ENCODE data around the gene ERLEC1. TPM values are rescaled to one million over a fixed set of nuclear protein-coding genes. Genes with fewer than 3 reads are reported as not detected.
"Not testable (repeated sequence)": the region's sequence is repeated elsewhere in the genome, so short reads cannot be mapped to it uniquely, and the experiment has no call there.

Gene ERLEC1
- total RNA-seq, 2 experiments from 2014 or later, result 16.7 to 18.5 TPM

DNA sequence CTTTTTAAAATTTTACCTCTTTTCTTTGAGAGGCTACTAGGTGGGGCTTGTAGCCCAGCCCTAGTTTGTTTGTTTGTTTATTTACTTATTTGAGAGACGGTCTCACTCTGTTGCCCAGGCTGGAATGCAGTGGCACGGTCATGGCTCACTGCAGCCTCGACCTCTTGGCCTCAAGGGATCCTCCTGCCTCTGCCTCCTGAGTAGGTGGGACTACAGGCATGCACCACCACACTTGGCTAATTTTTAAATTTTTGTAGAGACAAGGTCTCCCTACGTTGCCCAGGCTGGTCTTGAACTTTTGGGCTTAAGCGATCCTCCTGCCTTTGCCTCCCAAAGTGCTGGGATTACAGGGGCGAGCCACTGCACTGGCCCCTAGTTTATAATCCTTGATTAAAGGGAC is 35.0 kb downstream of the ERLEC1 start:
- no peak for DNase-seq
- Mint-ChIP-seq H3K36me3 (ENCODE audit: low read depth) (peaks cover 9% of the 10 kb centered on the region), H3K9me3 (no peaks in the 10 kb centered on the region), H3K27ac (no peak overlapping the region), H3K4me3 (no peak overlapping the region), H3K27me3 (ENCODE audit: low read depth) (no peaks in the 10 kb centered on the region), H3K4me1 (ENCODE audit: low read depth) (no peaks in the 10 kb centered on the region)
- CTCF ChIA-PET, result no interaction called here
- intact Hi-C loops (cut with micrococcal nuclease), result no loop called here

DNA sequence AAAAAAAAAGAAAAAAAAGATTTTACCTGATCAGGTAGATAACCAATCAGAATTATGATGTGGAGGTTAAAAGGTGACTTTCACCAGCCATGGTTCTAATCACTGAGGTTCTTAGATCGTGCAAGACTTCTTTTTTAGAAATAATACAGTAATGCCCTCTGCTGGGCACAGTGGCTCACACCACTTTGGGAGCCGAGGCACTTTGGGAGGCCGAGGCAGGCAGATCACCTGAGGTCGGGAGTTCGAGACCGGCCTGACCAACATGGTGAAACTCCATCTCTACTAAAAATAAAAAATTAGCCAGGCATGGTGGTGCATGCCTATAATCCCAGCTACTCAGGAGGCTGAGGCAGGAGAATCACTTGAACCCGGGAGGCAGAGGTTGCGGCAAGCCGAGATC is 36.8 kb downstream of the ERLEC1 start:
- H3K27me3 Mint-ChIP-seq (ENCODE audit: low read depth); H3K4me1 Mint-ChIP-seq (ENCODE audit: low read depth); H3K36me3 Mint-ChIP-seq (ENCODE audit: low read depth); intact Hi-C loops (cut with micrococcal nuclease); H3K9me3 Mint-ChIP-seq; H3K4me3 Mint-ChIP-seq; H3K27ac Mint-ChIP-seq: not testable (repeated sequence)
- CTCF ChIA-PET, result interaction anchor here (0.6 to 0.9 kb wide), 3 partner anchors 49 to 842 kb away, joined by 3 to 6 read pairs (median 3); no protein-coding TSS in a partner anchor
- peak; percentile 31 for DNase-seq

DNA sequence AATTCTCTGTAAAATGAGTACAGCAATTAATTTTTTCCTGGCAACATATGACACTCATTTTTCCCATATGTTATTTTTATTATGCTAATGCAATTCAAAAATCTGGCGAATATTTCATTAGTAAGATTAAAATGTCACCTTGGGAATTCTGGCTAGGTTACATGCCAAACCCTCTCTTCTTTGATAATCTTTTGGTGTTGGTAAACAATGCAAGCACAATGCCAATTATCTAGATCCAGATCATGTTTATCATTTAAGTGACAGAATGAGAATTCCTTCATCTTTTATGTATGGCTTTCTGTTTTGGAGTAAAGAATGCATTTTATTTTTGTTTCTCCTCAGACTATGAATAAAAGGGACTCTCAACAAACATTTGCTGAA is 39.2 kb downstream of the ERLEC1 start:
- Mint-ChIP-seq H3K4me3 (no peak overlapping the region), H3K36me3 (ENCODE audit: low read depth) (peaks cover 3% of the 10 kb centered on the region), H3K27ac (no peak overlapping the region), H3K9me3 (peaks cover 4% of the 10 kb centered on the region), H3K4me1 (ENCODE audit: low read depth) (no peaks in the 10 kb centered on the region), H3K27me3 (ENCODE audit: low read depth) (no peaks in the 10 kb centered on the region)
- CTCF ChIA-PET, result no interaction called here
- DNase-seq, result no peak
- intact Hi-C loops (cut with micrococcal nuclease), result no loop called here

DNA sequence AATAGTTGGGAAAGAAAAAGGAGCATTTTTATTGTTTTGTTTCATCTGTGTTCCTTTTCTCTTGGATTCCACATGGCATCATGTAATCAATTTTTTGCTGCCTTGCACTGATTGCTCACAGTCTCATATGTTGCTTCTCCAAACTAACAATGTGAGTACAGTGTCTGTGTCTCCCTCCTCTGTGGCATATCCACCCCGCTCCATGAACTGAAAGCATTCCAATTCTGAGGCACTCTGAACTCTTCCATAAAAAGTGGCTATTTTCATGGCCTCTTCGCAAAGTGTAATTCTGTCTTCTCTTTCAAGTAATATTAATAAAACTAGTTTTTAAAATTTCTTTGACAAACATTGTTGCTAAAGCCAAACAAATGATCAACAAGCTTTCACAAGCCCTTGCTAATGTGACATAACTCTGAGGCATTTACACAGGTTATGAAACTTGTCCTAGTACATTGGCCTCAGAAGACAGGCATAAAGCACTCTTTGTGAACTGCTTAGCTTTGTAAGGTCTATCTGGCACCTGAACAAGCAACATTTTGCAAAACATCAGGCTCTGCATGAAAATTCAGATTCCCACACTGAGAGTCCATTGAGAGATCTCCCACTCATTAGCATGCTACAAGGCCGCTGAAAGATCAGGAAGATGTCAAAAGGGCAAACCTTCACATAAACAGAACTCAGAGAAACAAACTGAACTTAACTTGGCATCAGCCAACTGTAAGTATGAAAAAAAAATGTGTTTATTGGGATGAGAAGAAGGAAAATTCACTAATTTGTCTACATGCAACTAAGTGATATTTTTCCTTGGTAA is 39.9 kb downstream of the ERLEC1 start:
- peaks cover 5% of the 10 kb centered on the region for H3K36me3 Mint-ChIP-seq (ENCODE audit: low read depth)
- H3K4me3 Mint-ChIP-seq, result no peak overlapping the region
- intact Hi-C loops (cut with micrococcal nuclease), result no loop called here
- no peaks in the 10 kb centered on the region for H3K27me3 Mint-ChIP-seq (ENCODE audit: low read depth)
- CTCF ChIA-PET, result no interaction called here
- H3K27ac Mint-ChIP-seq, result no peak overlapping the region
- DNase-seq, result no peak
- H3K4me1 Mint-ChIP-seq (ENCODE audit: low read depth), result no peaks in the 10 kb centered on the region
- H3K9me3 Mint-ChIP-seq, result peaks cover 4% of the 10 kb centered on the region

DNA sequence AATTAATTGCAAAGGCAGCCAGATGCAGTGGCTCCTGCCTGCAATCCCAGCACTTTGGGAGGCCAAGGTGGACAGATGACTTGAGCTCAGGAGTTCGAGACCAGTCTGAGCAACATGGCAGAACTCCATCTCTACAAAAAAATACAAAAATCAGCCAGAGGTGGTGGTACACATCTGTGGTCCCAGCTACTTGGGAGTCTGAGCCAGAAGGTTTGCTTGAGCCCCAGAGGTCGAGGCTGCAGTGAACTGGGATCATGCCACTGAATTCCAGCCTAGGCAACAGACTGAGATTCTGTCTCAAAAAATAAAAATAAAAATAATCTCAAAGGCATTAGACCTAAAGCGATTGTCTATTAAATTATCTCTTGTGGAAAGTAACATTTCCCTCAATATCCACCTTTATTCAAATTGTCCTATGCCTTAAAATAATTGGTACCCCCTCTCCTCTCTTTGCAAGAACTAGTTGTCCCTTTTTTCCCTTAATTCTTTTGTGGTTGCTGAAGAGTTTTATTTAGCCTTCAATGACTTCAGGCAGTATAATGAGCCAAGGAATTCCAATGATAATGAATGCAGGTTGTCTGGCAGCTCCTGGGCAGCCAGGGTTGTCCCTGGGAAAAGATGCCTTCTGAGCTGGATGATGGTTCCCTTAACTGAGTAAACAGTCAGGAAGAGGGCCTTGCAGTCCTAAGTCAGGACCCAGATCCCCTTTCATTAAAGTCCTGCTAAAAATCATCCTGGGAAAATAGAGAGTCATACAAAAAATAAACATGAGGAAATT is 40.7 kb downstream of the ERLEC1 start:
- intact Hi-C loops (cut with micrococcal nuclease), result no loop called here
- H3K4me1 Mint-ChIP-seq (ENCODE audit: low read depth), result no peaks in the 10 kb centered on the region

DNA sequence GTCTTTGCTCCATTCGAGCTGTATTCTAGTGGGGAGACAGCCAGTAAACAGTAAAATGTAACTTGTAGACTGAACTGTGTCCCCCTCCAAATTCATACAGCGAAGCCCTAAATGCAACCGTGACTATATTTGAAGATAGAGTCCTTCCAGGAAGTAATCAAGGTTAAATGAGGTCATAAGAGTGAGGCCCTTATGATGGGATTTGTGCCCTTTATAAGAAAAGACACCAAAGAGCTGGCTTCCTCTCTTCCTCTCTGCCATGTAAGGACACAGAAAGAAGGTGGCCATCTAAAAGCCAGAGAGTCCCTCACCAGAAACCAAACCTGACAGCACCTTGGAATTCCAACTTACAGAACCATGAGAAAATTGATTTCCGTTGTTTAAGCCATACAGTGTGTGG is 41.5 kb downstream of the ERLEC1 start:
- no peak overlapping the region for H3K4me3 Mint-ChIP-seq
- no peaks in the 10 kb centered on the region for H3K4me1 Mint-ChIP-seq (ENCODE audit: low read depth)
- CTCF ChIA-PET, result no interaction called here
- H3K9me3 Mint-ChIP-seq, result peaks cover 4% of the 10 kb centered on the region
- DNase-seq, result no peak
- no peaks in the 10 kb centered on the region for H3K27me3 Mint-ChIP-seq (ENCODE audit: low read depth)
- peaks cover 5% of the 10 kb centered on the region for H3K36me3 Mint-ChIP-seq (ENCODE audit: low read depth)
- no peak overlapping the region for H3K27ac Mint-ChIP-seq
- intact Hi-C loops (cut with micrococcal nuclease), result no loop called here

More for the DNA sequence above, 40.7 kb downstream of the ERLEC1 start:
- CTCF ChIA-PET, result interaction anchor here (0.6 kb wide), 1 partner anchor 34 kb away, joined by 3 read pairs; no protein-coding TSS in a partner anchor
- Mint-ChIP-seq H3K27ac (no peak overlapping the region), H3K27me3 (ENCODE audit: low read depth) (no peaks in the 10 kb centered on the region), H3K9me3 (peaks cover 4% of the 10 kb centered on the region), H3K4me3 (no peak overlapping the region), H3K36me3 (ENCODE audit: low read depth) (peaks cover 5% of the 10 kb centered on the region)
- DNase-seq, result no peak

DNA sequence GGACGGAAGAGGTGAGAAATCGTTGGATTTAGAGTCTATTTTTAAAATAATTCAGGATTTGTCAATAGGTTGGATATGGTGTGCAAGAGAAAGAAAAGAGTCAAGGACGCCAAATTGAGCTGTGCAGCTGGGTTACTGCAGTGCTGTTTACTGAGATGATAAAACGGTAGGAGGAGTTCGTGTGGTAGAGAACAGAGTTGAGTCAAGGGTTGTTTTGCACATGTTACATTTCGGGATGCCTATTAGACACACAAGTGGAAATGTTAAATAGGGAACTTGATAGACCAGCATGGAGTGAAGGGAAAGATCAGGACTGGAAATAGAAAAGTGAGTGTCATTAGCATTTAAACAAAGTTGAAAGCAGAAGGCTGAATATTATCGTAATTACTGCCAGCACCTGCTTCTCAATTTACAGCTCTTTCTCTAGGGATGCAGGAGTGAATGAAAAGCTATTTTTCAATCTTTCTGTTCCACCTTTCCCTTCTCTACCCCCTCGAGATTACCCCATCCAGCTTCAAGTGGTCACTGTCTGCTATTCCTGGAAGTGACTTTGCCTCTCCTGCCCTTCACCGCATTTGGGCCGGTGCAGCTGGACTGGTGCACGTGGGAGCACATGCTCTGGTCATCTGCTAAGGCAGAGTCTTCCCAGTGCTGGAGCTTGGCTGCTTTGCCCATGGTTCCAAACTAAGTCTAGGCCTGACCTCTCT is 42.6 kb downstream of the ERLEC1 start:
- Mint-ChIP-seq H3K27ac (no peak overlapping the region), H3K9me3 (peaks cover 4% of the 10 kb centered on the region), H3K27me3 (ENCODE audit: low read depth) (no peaks in the 10 kb centered on the region), H3K4me1 (ENCODE audit: low read depth) (no peaks in the 10 kb centered on the region), H3K36me3 (ENCODE audit: low read depth) (peaks cover 11% of the 10 kb centered on the region), H3K4me3 (no peak overlapping the region)
- no peak for DNase-seq
- intact Hi-C loops (cut with micrococcal nuclease), result no loop called here
- CTCF ChIA-PET, result interaction anchor here (1.4 kb wide), 1 partner anchor 10 kb away, joined by 4 read pairs; no protein-coding TSS in a partner anchor

DNA sequence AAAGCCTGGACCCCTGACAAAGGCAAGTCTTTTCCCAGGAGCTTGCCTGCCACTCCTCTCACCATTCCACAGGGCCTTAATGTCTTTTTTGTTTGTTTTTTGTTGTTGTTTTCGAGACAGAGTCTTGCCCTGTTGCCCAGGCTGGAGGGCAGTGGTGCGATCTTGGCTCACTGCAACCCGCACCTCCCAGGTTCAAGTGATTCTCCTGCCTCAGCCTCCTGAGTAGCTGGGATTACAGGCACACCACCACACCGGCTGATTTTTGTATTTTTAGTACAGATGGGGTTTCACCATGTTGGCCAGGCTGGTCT is 43.1 kb downstream of the ERLEC1 start:
- H3K27ac Mint-ChIP-seq; H3K27me3 Mint-ChIP-seq (ENCODE audit: low read depth); DNase-seq; H3K4me1 Mint-ChIP-seq (ENCODE audit: low read depth); H3K4me3 Mint-ChIP-seq; intact Hi-C loops (cut with micrococcal nuclease); H3K9me3 Mint-ChIP-seq: not testable (repeated sequence)
- peaks cover 14% of the 10 kb centered on the region for H3K36me3 Mint-ChIP-seq (ENCODE audit: low read depth)
- CTCF ChIA-PET, result interaction anchor here (1.4 kb wide), 1 partner anchor 10 kb away, joined by 4 read pairs; no protein-coding TSS in a partner anchor

DNA sequence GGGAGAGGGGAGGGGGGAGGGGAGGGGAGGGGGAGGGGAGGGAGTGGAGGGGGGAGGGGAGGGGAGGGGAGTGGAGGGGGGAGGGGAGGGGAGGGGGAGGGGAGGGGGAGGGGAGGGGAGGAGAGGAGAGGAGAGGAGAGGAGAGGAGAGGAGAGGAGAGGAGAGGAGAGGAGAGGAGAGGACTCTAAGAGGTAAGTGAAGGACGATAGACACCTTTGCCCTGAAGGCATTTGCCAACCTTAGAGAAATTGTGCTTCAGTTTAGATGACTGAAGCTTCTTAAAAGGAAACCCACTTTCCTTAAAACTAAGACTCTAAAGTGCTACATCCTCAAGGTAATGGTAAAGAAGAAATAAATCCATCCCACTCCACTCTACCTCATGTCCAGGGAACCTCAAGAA is 53.7 kb downstream of the ERLEC1 start:
- intact Hi-C loops (cut with micrococcal nuclease), result no loop called here
- no peak overlapping the region for H3K27ac Mint-ChIP-seq
- no peak overlapping the region for H3K4me3 Mint-ChIP-seq
- H3K9me3 Mint-ChIP-seq, result no peaks in the 10 kb centered on the region
- H3K36me3 Mint-ChIP-seq (ENCODE audit: low read depth), result peaks cover 1% of the 10 kb centered on the region
- CTCF ChIA-PET, result interaction anchor here (0.6 kb wide), 1 partner anchor 825 kb away, joined by 3 read pairs; no protein-coding TSS in a partner anchor
- no peak for DNase-seq
- no peaks in the 10 kb centered on the region for H3K27me3 Mint-ChIP-seq (ENCODE audit: low read depth)
- H3K4me1 Mint-ChIP-seq (ENCODE audit: low read depth), result peaks cover 2% of the 10 kb centered on the region

DNA sequence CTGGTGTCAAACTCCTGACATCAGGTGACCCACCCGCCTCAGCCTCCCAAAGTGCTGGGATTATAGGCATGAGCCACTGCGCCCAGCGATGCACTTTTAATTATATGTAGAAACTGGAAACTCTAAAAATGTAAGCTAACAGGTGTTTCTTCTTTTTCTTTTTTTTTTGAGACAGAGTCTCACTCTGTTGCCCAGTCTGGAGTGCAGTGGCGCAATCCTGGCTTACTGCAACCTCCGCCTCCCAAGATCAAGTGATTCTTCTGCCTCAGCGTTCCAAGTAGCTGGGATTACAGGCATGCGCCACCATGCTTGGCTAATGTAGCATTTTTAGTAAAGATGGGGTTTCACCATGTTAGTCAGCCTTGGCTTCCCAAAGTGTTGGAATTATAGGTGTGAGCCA is 54.8 kb downstream of the ERLEC1 start:
- H3K4me1 Mint-ChIP-seq (ENCODE audit: low read depth); DNase-seq; H3K36me3 Mint-ChIP-seq (ENCODE audit: low read depth); intact Hi-C loops (cut with micrococcal nuclease); H3K27ac Mint-ChIP-seq; CTCF ChIA-PET; H3K27me3 Mint-ChIP-seq (ENCODE audit: low read depth); H3K4me3 Mint-ChIP-seq; H3K9me3 Mint-ChIP-seq: not testable (repeated sequence)

DNA sequence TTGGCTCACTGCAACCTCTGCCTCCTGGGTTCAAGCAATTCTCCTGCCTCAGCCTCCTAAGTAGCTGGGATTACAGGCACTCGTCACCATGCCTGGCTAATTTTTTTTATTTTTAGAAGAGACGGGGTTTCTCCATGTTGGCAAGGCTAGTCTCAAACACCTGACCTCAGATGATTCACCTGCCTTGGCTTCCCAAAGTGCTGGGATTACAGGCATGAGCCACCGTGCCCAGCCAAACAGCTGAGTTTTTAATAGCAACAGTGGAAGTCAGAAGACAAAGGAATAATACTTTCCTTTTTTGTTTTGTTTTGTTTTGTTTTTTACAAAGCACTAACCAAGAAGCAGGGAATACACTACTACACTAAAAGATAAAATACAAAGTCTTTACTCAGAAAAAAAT is 56.0 kb downstream of the ERLEC1 start:
- no peaks in the 10 kb centered on the region for H3K36me3 Mint-ChIP-seq (ENCODE audit: low read depth)
- H3K4me3 Mint-ChIP-seq, result no peak overlapping the region
- intact Hi-C loops (cut with micrococcal nuclease), result no loop called here
- no peaks in the 10 kb centered on the region for H3K27me3 Mint-ChIP-seq (ENCODE audit: low read depth)
- DNase-seq, result no peak
- peaks cover 2% of the 10 kb centered on the region for H3K4me1 Mint-ChIP-seq (ENCODE audit: low read depth)
- H3K27ac Mint-ChIP-seq, result no peak overlapping the region
- no peaks in the 10 kb centered on the region for H3K9me3 Mint-ChIP-seq
- CTCF ChIA-PET, result no interaction called here

DNA sequence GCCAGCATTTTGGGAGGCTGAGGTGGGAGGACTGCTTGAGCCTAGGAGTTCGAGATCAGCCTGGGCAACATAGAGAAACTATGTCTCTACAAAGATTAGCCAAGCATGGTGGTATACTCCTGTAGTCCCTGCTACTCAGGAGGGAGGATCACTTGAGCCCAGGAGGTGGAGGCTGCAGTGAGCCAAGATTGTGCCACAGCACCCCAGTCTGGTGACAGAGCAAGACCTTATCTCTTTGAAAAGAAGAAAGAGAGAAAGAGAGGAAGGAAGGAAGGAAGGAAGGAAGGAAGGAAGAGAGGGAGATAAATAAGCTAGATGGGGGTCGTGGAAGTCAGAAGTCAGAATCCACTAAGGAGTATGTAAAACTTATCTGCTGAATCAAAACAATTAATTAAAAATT is 56.8 kb downstream of the ERLEC1 start:
- H3K4me3 Mint-ChIP-seq, result no peak overlapping the region
- peaks cover 2% of the 10 kb centered on the region for H3K36me3 Mint-ChIP-seq (ENCODE audit: low read depth)
- intact Hi-C loops (cut with micrococcal nuclease), result no loop called here
- no peak overlapping the region for H3K27ac Mint-ChIP-seq
- CTCF ChIA-PET, result no interaction called here
- H3K4me1 Mint-ChIP-seq (ENCODE audit: low read depth), result peaks cover 2% of the 10 kb centered on the region
- H3K9me3 Mint-ChIP-seq, result no peaks in the 10 kb centered on the region
- DNase-seq, result no peak
- H3K27me3 Mint-ChIP-seq (ENCODE audit: low read depth), result no peaks in the 10 kb centered on the region
